GM03348 (cell line): ENCODE measurements around the gene MAT2B.

Experiments used
- DNase-seq: peaks from one replicate; pipeline ENCODE4 v3.0.0; 2012; ENCODE audit warnings: low spot score

MAT2B gene

DNA sequence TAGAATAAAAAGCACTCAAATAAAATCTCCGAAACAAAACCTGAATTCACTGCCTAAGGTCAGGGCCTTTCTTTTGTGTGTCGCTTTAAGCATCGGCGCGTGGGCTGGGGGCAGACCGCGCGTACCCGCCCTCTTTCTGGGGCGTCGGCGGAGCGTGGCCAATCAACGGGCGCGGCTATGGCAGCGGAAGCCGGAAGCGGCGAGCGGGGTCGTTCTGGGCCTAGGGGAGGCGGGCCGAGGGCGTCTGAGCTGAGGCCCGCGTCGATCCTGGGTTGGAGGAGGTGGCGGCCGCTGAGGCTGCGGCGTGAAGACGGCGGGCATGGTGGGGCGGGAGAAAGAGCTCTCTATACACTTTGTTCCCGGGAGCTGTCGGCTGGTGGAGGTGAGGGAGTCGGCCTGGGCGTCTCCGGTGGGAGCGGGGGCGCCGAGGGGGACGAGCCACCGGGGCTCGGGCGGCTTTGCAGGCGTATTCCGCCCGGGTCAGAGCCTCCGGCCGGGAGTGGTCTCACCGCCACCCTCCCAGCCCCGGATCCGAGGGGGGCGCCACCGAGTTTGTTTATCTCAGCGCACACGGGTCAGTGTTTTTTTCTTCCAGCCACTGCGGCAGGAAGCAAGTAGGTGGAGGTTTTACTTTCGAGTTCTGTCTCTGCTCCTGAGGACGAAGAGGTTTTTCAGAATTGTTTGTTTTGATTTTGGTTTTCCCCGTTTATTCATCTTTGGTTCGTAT lies at the start of gene MAT2B:
MAT2B (plus strand) TSS at position 252 of the 727 bp plus-strand sequence; CDS start at position 320, 68 bp downstream.
- DNase-seq, result peak; percentile 97

- DNase-seq, result no peak
Observed at GRCh38 chr5:163456029-163456589, 49.3 kb upstream of the MAT2B start.

DNA sequence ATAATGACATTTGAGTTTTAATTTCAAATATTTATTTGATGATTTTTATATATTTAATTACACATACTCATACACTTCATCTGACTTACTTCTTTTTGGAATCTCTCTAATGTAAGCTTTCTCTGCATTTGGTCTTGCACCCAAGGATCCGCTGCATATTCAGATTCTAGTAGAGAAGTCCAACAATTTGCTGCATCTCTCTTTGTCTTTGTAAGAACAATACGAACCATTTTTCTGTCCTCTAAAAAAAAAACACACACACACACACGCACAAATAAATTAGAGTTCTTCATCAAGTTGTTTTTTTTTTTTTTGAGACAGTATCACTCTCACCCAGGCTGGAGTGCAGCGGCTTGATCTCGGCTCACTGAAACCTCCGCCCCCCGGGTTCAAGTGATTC lies 48.6 kb upstream of the MAT2B start:
- DNase-seq, result no peak

- DNase-seq, result no peak
Observed at GRCh38 chr5:163458778-163459385, 46.5 kb upstream of the MAT2B start.

- DNase-seq, result no peak
Observed at GRCh38 chr5:163459462-163459818, 46.0 kb upstream of the MAT2B start.

DNA sequence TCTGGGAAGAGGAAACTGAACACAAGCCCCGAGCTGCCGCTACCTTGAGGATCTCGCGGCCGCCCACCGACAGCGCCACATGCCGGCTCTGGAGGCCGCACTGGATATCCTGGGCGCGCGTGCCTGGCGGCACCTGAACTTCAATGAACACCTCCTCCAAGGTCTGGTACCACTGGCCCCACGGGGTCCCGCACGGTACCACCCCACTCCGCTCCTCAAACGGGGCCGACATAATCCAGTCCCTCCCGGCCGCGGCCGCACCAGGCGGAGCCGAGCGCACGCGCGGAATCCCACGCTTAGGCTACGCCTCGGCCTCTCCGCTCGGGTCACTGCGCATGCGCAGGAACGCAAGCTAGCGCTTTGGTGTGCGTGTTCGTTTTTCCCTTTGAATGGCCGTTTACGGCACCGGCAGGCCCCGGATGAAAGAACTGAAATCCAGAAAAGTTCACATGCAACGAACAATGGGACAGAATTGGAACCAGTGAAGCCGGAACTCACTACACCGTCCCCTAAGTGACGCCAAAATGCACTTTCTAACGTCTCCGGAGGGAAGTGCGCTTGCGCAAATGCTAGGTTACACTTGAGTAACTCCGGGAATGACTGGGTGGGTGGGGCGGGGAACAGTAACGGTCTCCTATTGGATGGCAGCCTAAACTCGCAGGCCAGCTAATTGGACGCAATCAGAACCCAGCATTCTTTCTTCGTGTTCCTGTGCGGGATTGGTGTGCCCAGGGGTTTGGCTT lies 45.4 kb upstream of the MAT2B start, which contains the start of gene NUDCD2:
NUDCD2 (minus strand) TSS at position 284 of the 743 bp plus-strand sequence; CDS start at position 232, 52 bp downstream.
- peak; percentile 95 for DNase-seq

GRCh38 chr5:163460562-163461171 lies 44.8 kb upstream of the MAT2B start, which contains the start of gene HMMR:
Gene HMMR, plus strand, starts transcription at chr5:163460632. Its CDS starts 61 bp downstream, at chr5:163460693.
- no peak for DNase-seq

GRCh38 chr5:163463063-163463435 lies 42.4 kb upstream of the MAT2B start:
- DNase-seq, result no peak

- no peak for DNase-seq
Observed at GRCh38 chr5:163467682-163468081, 37.7 kb upstream of the MAT2B start.

DNA sequence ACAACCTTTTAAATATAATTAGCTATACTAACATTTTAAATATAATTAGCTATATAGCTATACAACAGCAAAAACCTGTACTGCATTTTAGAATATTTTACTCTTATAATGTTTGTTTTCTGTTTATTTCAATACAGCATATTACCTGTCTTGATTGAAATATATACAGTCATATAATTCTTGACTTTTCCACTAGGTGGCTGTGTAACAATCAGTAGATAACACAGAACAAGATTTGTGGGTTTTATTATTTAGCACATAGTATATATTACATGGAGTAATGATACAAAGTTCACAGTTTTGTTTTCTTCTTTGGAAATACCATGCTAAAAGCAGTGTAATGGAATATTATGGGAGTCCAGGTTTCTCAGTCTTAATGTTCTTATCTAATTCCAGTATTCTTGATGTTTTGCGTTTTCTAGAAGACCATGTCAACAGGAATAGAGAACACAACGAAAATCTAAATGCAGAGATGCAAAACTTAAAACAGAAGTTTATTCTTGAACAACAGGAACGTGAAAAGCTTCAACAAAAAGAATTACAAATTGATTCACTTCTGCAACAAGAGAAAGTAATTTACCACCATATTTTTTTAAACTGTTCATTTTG lies 31.7 kb upstream of the MAT2B start:
- DNase-seq, result peak; percentile 30

DNA sequence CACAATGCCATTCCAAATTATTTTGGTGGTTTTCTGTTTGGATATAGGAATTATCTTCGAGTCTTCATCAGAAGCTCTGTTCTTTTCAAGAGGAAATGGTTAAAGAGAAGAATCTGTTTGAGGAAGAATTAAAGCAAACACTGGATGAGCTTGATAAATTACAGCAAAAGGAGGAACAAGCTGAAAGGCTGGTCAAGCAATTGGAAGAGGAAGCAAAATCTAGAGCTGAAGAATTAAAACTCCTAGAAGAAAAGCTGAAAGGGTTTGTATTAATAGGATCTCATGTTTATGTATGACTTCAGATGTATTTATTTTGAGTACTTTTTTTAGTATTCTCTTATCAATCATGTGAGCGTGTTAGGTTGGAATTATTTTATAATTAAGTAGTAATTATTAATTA lies 30.0 kb upstream of the MAT2B start:
- DNase-seq, result no peak

GRCh38 chr5:163478126-163478981 lies 27.1 kb upstream of the MAT2B start:
- DNase-seq, result peak; percentile 30

DNA sequence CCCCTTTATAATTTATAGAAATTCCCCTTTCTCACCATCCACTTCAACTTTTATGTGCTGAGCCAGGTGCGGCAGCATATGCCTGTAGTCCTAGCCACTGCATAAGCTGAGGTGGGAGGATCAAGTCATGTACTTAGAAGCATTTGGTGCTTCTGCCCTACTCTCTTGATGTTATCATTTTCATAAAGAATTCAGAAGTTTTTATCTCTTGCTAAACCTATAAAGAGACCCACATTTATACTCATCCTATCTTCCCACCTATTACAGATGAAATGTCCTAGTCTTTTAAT lies 26.5 kb upstream of the MAT2B start:
- DNase-seq, result no peak

- no peak for DNase-seq
Observed at GRCh38 chr5:163489055-163489744, 16.2 kb upstream of the MAT2B start.

DNA sequence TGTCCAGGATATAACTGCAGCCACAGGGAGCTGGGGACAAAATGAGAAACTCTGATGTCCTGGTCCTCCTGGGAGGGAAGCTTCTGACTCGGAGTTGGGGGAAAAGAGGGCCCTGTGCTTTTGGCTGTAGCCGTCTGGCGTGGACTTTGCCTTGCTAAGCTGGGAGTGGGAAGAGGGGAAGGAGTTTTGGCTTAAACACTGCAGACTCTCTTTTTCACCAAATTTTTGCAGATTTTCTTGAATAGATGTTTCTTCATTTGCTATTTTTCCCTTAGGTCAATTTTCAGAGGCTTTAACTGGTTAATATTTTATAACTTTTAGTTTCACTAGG lies 15.7 kb upstream of the MAT2B start:
- DNase-seq, result no peak

DNA sequence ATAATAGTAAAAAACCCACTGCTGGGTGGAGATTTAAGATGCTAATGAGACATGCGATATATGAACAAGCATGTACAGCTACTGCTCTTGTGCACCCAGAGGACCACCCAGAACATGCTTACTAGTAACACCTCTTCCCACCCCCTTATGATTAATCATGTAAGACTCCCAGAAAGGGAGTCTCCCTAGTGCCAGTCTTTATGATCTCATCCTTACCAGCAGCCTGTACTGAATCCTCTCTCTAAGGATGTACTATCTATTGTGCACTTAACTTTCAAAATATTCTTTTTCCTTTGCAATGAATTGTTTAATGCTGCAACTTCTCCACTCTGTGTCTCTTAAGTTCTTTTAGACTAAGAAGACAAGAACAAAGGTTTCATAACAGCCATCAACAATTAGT lies 9.1 kb upstream of the MAT2B start:
- DNase-seq, result no peak

- DNase-seq, result no peak
Observed at GRCh38 chr5:163497315-163497714, 8.1 kb upstream of the MAT2B start.

DNA sequence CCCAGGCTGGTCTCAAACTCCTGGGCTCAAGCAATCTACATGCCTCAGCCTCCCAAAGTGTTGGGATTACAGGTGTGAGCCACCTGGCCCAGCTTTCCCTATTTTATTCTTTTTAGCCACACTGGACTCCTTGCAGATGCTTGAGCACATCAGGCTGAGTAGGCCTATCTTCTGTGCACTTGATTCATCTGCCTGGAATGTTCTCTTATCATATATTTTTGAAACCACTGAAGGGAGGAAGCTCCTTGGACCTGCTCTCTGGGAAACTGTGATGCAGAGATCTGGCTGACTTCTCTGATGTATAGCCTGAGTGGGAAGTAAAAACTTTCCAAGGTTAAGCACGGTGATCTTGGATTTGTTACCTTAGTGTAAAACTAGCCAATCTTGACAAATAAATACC lies 6.5 kb upstream of the MAT2B start:
- no peak for DNase-seq

DNA sequence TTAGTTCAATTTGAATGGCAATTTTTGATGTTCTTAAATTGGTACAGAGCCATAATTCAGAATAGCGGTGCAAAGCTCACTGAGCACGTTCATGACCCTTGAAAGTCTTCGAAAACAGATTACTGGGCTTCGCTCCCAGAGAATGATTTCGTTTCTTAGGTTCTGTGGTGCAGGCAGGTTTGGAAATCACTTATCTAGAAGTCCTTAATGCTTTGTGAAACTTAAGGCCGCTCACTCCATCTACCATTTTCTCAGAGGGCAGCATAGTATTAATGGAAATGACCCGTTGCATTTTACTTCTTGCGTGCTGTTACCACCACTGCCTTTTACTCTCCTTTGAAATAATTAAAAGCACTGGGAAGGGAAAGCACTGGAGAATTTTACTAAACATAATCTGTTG lies 2.9 kb upstream of the MAT2B start:
- no peak for DNase-seq
